Tongue (tissue), 2 donors: ENCODE measurements around the gene CHIT1. TPM values are rescaled to one million over a fixed set of nuclear protein-coding genes. Genes with fewer than 3 reads are reported as not detected.

Experiments
- DNase-seq: peaks from one replicate; pipeline ENCODE4 v3.0.0-alpha.2; 2015
- total RNA-seq: library from RNA; depleted of rRNA; stranded (reverse); fragments of >200 nt; gene quantifications from one replicate; pipeline ENCODE4 v1.2.3, GENCODE V29; 2014

Gene CHIT1
- total RNA-seq, 1 donor from 2014 or later = not detected

GRCh38 chr1:203187689-203188264, 41.7 kb downstream of the CHIT1 start:
- DNase-seq = no peak

DNA sequence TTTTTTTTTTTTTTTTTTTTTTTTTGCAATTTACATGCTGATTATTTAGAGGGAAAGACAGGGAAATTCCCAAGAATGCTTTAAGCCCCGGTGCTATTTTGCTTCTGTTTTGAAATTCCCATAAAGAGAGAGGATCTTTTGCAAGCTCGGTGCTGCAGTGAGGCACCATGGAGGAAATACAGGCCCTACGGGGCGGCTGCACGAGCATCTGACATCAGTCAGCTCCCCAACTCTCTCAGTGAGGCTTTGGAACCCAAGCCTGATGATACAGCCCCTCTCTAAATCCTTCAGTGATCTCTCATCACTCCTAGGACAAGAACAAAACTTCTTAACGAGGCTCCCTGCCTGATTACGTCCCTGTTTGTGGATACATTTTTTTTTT, 42.2 kb downstream of the CHIT1 start:
- no peak for DNase-seq

- no peak for DNase-seq
These were observed 42.8 kb downstream of the CHIT1 start, which contains the start of gene CHI3L1 for GRCh38 chr1:203186446-203187303. TSS of gene CHI3L1 (minus strand) at chr1:203186704. CDS start at chr1:203186623, 81 bp downstream.

DNA sequence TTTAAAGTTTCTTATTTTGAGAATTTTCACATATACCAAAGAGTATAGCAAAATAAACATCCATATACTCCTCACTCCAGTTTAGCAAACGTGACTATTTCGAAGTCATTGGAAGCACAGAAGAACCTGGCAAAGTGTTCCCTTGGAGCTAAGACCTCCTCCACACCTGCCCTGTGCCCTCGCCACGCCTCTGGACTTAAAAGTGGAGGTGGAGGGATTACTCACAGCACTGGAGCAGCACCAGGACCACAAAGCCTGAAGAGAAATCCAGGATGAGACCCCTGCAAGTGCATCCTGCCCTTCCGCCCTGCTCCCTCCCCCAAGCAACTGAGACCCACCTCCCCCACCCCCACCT, 43.4 kb downstream of the CHIT1 start:
- no peak for DNase-seq

GRCh38 chr1:203185585-203185984, 43.9 kb downstream of the CHIT1 start:
- no peak for DNase-seq

GRCh38 chr1:203185061-203185461, 44.4 kb downstream of the CHIT1 start:
- no peak for DNase-seq

GRCh38 chr1:203184467-203184866, 45.0 kb downstream of the CHIT1 start:
- no peak for DNase-seq

DNA sequence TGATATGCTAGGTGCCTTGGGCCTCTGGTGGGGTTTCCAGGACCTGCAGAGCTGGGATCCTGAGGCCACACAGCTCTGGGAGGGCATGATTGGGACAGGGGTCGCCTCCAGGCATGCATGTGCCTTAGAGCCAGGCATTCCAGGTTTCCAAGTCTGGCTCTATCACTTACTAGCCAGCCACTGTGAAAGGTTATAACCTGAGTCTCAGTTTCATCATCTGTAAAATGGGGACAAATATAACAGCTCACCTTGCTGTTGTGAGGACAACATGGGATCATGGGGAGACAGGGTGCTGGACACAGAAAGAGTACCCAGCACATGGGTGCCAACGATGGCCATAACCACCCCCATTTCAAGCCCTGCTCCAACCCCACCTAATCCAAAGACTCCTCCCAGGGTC, 45.6 kb downstream of the CHIT1 start:
- no peak for DNase-seq

- no peak for DNase-seq
These were observed 47.0 kb downstream of the CHIT1 start for GRCh38 chr1:203182387-203182953.

- DNase-seq = no peak
These were observed 47.7 kb downstream of the CHIT1 start for GRCh38 chr1:203181586-203182386.

DNA sequence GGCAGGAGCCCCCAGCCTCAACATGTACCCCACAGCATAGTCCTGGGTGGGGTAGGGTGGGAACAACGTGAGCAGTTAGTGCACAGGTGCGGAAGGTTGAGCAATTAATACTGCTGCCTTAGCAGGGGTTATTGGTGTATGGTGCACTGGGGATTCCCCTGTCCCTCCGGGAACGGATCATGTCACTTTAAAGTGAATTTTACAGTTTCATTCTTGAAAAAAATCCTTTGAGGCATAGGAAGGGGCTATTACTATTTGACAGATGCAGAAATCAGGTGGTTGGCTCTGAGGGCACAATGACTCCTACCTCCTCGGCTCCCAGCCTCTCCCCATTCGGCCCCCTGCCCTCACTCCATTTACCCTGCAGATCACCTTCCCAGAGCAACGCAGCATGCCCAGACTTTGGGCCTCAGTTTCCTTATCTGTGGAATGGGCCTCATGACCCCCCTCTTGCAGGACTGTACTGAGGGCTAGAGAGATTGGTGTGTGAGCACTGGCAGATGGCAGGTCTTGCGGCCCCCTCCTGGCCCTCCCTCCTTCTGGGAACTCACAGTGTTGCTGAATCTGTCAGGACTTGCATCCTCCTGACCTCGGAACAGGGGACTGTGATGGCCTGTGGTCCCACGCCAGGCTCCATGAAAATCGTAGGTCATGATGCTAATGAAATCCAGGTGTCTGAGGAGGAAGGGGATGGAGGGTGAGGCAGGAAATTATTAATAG, 48.7 kb downstream of the CHIT1 start:
- no peak for DNase-seq

- no peak for DNase-seq
These were observed 49.8 kb downstream of the CHIT1 start for GRCh38 chr1:203179667-203180005.

DNA sequence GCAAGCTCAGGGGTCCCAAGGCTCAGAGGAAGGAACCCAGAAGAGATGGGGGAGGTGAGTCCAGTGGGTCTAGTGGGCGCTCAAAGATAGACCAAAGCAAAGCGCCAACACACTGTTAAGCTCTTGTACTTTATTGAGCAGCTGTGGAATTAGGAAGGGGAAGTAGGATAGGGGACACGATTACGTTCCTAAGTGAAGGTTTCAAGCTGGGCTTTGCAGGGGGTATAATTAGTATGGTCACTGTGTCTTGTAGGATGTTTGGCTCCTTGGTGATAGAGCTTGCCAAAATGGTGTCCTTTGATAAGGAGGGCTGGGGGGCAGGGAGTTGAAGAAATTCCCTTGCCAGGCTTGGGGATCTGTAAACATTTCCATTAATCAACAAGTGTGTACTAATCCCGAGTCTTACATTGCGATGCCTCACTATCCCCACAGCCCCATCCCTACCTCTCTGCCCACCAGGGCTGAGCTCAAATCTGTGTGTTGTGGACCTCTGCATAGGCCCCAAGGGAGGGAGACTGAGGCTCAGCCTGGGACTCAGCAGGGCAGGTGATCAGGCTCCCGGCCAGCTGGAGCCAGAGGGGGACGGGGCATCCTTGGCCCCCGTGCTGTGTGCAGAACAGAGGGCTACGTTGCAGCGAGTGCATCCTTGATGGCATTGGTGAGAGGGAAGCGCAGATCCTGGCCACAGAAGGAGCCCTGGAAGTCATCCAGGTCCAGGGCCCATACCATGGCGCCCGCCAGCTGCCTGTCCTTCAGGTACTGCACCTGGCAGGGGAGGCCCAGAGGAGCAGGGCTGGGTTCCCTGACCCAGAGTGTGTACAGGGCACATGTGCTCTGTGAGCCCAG, 50.4 kb downstream of the CHIT1 start:
- DNase-seq = no peak

DNA sequence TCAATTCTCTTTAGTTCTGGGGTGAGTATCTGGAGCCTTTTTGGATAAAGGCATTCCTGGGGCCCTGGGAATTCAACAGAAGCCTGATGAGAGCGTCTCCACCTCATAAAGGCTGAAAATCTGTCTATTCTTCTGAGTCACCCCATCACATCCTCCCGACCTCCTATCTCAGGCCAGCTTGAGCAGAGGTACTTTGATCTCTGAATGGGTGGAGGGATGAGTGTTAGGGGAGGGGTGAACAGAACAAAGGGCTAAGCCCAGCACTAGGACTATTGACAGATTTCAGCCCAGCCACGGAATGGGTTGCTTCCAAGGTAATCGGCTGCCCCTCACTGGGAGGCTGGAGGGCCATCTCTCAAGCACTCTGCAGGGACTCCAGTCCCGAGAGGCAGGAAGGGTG, 51.4 kb downstream of the CHIT1 start:
- DNase-seq = no peak

DNA sequence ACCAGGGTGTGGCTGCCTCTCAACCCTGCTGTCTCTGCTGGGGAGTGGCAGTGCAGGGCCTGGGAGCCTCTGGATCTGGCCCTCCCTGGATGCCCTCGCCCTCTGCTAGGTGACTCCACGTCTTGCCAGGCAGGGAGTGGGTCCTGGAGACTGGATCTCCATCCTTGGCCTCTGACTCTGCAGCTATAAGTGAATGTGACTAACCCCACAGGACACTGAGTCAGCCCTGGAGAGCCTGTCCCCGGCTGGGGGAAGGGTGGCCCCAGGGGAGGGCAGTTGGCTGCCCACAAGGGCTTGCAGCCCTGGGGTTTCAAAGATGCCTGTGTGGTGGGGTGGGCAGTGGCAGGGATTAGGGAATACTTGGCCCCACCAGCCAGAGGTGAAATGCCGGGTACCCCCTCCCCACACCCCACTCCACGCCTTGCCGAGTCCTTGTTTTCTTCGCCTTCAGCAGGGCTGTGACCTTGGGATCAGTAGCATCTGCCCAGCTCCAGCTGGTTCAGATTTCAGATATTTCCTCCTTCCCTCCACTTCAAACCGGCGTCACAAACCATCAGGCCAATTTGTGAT, 51.9 kb downstream of the CHIT1 start:
- DNase-seq = no peak

GRCh38 chr1:203177036-203177405, 52.5 kb downstream of the CHIT1 start:
- DNase-seq = no peak

DNA sequence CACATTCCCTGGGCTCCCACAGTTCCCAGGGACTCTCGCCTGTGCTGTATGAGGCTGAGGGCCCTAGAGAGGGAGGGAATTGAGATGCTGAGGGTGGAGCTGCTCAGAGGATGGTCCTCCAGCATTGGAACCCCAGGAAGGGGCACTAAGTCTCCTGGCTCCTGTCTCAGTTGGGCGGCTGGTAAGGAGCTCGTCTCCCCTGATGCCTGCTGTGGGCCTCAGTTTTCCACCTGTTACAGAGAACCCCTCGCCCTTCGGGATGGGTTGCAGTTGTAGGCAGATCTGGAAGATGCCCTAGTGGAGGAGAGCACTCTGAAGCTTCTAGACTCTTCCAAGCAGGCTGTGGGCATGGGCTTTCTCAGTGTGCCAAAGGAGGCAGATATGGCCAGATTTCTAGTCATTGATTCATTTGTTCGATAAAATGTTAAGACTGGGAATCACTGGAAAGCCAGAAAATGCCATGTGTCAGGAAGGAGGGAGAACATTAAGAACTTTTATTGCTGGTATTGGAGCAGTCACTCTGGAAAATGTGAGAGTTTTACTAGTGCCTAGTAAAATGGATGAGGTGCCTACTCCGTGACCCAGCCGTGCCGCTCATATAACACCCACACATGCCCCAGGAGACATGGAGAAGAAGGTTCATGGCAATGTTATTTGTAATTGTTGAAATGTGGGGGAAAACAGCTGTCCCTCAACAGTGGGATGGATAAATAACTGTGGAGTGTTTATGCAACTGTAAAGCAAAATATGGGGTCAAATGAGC, 53.0 kb downstream of the CHIT1 start:
- DNase-seq = no peak

DNA sequence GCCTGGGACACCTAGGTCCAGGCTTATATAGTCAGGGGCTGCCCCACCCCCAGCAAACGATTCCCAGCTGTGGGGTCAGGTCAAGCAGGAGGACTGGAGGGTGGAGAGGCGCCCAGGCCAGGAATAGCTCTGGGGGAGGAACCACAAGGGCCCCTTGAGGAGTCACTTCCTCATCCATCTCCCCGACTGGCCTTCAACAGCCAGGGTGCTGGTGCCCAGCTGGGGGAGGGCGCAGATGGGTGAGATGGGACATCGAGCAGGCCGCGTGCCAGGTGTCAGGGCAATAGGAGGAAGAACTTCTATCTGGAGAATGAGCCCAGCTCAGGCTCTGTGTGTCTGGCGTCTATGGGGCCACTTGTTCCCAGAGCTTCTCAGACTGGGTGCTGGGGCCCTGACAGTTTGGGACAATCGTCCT, 53.6 kb downstream of the CHIT1 start:
- DNase-seq = peak; percentile 76

DNA sequence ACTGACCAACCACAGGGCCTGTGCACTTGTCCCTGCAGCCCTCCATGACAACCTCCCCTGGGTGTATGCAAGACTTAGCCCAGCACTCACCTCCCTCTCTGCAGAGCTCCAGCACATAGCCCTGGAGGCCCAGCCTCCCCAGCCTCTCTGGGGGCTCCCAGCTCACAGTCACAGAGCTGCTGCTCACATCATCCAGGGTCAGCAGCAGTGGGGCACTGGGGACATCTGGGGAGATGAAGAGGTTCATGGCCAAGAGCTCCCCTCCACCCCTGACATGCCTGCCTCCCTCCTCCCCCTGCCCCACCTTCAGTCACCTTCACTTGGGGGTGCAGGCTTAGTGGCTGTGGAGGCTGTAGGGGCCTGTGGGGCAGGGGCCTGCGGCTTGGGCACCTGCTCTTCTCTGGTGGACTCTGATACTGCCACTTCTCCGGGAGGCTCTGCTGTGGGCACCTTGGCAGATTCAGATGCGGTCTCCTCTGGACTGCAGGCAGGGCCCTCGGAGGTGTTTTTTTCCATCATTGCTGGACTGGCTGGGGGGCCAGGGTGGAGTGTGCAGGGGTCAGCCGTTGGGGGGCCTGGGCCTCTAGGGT, 54.1 kb downstream of the CHIT1 start, which contains the start of gene MYBPH:
TSS of gene MYBPH (minus strand) at position 590 of the 590 bp plus-strand sequence. CDS start at position 519, 71 bp downstream.
- DNase-seq = no peak
